Endothelial cell (in vitro differentiated cells): ENCODE results near the gene KRTAP5-5. TPM values are rescaled to one million over a fixed set of nuclear protein-coding genes. Genes with fewer than 3 reads are reported as not detected.
"Not testable (repeated sequence)": the region's sequence is repeated elsewhere in the genome, so short reads cannot be mapped to it uniquely, and the experiment has no call there.

Experiments
- DNase-seq: peaks from one replicate; pipeline ENCODE4 v3.0.0; 2021; ENCODE audit warnings: low spot score
- H3K27ac Mint-ChIP-seq: one replicate; pipeline ENCODE4 v1.8.0; 2021; ENCODE audit warnings: mixed read lengths, inconsistent platforms; ENCODE audit not compliant: unreplicated experiment
- H3K27me3 Mint-ChIP-seq: one replicate; pipeline ENCODE4 v1.8.0; 2021; ENCODE audit warnings: mild to moderate bottlenecking, moderate library complexity, mixed read lengths, inconsistent platforms; ENCODE audit not compliant: unreplicated experiment
- H3K36me3 Mint-ChIP-seq: one replicate; pipeline ENCODE4 v1.8.0; 2021; ENCODE audit warnings: mild to moderate bottlenecking, low read depth, mixed read lengths, inconsistent platforms; ENCODE audit not compliant: unreplicated experiment
- H3K4me1 Mint-ChIP-seq: one replicate; pipeline ENCODE4 v1.8.0; 2021; ENCODE audit warnings: mild to moderate bottlenecking, mixed read lengths, inconsistent platforms; ENCODE audit not compliant: unreplicated experiment
- H3K4me3 Mint-ChIP-seq: one replicate; pipeline ENCODE4 v1.8.0; 2021; ENCODE audit warnings: mild to moderate bottlenecking, mixed read lengths, inconsistent platforms; ENCODE audit not compliant: unreplicated experiment
- H3K9me3 Mint-ChIP-seq: one replicate; pipeline ENCODE4 v1.8.0; 2021; ENCODE audit warnings: mixed read lengths, inconsistent platforms; ENCODE audit not compliant: unreplicated experiment
- total RNA-seq: library from RNA; stranded (reverse); fragmentation: NEBNext Ultra II Directional; extraction: Animal tissue kit (Norgen Biotek cat#: 25700); gene quantifications from one replicate; pipeline ENCODE4 v1.2.1, GENCODE V29; 2021; ENCODE audit not compliant: unreplicated experiment
- TF ChIP-seq, protein P1 (sequence below): fragments of 200-600 bp; sonication (generic); IDR thresholded peaks from one replicate; pipeline ENCODE4 v1.5.0; 2021; ENCODE audit warnings: antibody characterized with exemption; ENCODE audit not compliant: unreplicated experiment

KRTAP5-5 gene
- total RNA-seq, 1 donor from 2014 or later, result not detected

DNA sequence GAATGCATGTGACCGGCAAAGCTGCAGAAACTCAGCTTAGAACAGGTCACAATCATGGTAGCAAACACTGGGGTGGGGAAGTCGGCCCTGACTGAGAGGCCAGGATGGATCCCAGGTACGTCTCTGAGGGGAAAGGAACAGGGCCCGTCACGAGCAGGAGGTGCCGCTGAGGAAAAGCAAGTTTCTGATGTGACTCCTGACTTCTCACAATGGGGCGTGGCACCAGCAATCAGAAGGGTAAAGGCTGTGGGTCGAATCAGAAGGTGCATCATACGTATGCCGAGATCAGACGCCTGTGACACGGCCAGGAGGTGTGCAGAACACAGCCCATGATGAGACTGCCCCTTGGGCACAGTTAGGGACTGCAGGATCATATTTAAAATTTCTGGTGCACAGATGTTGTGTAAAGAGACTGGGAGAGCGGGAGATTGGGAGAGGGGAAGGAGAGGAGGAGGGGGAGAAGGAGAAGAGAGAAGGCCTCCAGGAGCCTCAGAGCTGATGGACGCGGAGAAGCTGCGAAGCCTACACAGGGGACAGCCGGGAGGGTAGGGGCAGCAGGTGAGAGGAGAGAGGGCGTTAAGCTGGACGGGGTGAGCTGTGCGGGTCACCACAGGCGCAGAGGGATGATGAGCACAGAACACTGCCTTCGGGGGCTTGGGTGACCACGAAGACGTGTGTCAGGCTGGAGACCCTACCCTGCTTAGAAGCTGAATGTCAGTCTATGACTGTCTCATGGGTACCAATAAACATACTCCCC is 30.7 kb downstream of the KRTAP5-5 start:
- Mint-ChIP-seq H3K36me3 (no peaks in the 10 kb centered on the region), H3K4me1 (peaks cover 3% of the 10 kb centered on the region), H3K27me3 (peaks cover 5% of the 10 kb centered on the region), H3K9me3 (no peaks in the 10 kb centered on the region), H3K4me3 (no peak overlapping the region), H3K27ac (no peak overlapping the region)
- TF ChIP-seq, protein P1, sequence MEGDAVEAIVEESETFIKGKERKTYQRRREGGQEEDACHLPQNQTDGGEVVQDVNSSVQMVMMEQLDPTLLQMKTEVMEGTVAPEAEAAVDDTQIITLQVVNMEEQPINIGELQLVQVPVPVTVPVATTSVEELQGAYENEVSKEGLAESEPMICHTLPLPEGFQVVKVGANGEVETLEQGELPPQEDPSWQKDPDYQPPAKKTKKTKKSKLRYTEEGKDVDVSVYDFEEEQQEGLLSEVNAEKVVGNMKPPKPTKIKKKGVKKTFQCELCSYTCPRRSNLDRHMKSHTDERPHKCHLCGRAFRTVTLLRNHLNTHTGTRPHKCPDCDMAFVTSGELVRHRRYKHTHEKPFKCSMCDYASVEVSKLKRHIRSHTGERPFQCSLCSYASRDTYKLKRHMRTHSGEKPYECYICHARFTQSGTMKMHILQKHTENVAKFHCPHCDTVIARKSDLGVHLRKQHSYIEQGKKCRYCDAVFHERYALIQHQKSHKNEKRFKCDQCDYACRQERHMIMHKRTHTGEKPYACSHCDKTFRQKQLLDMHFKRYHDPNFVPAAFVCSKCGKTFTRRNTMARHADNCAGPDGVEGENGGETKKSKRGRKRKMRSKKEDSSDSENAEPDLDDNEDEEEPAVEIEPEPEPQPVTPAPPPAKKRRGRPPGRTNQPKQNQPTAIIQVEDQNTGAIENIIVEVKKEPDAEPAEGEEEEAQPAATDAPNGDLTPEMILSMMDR, result no peak
- DNase-seq, result no peak

DNA sequence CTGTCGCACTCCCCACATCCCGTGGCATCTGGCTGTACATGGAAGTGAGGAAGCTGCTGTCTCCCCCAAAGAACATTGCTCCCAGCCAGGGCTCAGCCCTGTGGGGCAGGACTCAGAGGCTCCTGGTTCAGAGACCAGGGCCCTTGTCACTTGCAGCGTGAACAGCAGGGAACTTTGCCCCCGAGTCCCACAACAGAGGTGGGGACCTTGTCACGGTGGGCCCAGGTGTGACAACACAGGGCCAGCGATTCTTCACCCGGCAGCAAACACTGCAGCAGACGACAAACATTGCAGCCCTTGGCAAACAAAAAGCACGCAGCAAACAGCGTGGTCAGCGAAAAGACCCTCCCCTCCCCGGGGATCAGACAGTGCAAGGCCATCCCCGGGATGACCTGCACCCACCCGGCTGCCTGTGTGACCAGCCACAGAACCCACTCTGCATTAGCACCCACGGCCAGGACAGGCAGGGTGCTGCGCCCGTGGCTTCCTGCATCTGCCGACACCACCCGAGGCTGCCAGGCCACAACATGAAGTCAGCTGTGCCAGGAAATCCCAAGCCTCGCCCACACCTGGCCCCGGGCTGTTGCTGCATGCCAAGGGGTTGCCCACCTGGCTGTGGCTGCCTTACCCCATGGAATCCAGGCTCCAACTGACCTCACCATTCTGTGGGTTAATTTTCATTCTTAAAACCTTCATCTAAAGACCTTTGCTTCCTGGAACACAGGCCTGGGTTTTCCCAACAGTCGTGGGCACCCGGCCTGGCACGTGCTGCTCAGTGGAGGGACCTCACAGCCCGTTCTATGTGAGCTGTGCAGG is 32.1 kb downstream of the KRTAP5-5 start:
- not testable (repeated sequence) for H3K27ac Mint-ChIP-seq, H3K4me3 Mint-ChIP-seq, H3K36me3 Mint-ChIP-seq, H3K4me1 Mint-ChIP-seq, H3K27me3 Mint-ChIP-seq, H3K9me3 Mint-ChIP-seq, DNase-seq

DNA sequence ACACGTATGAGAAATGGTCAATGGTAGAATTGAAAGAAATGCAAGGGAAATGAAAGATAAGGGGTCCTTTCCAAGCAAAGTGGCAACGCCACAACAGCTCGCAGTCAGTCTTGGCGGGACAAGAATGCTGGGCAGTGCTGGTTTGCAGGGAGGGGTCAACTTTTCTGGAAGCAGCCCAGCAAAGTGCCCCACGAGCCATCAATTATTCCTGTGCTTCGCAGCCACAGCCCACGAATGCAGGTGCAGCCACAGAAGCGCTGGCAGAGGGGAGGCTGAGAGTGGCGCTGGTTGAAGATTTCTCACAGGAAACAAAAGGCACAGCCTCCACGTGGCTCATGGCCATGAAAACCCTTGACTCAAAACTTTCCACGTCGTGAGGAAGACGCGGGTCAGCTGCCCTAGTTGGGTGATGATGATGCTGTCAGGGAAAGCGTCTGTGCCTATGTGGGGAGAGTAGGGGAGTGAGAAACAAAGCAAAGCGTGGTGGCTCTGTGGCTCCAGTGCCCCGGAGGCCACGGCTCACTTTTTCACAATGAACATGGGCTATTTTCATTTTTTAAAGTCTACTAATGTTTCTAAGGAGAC is 33.2 kb downstream of the KRTAP5-5 start:
- not testable (repeated sequence) for H3K36me3 Mint-ChIP-seq, H3K27me3 Mint-ChIP-seq, H3K4me3 Mint-ChIP-seq, H3K27ac Mint-ChIP-seq, H3K9me3 Mint-ChIP-seq, H3K4me1 Mint-ChIP-seq, DNase-seq

DNA sequence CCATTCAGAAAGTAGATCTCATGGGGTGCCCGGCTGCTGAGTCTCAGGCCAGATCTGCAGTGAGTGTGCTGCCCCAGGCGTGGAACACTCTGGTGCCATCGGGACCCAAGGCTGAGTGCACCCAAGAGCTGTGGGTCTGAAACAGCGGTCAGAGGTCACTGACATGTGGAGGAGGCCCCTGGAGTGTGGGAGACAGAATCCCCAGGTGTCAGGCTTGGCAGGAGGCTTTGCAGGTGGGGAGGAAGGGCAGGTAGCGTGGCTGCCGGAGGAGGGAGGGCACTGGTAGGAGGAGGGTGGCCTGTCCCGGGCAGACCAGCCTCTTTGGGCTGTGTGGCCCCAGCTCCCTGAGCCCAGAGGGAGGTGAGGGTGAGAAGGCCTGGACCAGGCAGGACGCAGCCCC is 35.7 kb downstream of the KRTAP5-5 start:
- H3K4me3 Mint-ChIP-seq, result no peak overlapping the region
- H3K9me3 Mint-ChIP-seq, result no peaks in the 10 kb centered on the region
- TF ChIP-seq, protein P1, result no peak
- H3K27ac Mint-ChIP-seq, result no peak overlapping the region
- DNase-seq, result no peak
- H3K36me3 Mint-ChIP-seq, result no peaks in the 10 kb centered on the region
- H3K27me3 Mint-ChIP-seq, result peaks cover 5% of the 10 kb centered on the region
- H3K4me1 Mint-ChIP-seq, result peaks cover 3% of the 10 kb centered on the region

DNA sequence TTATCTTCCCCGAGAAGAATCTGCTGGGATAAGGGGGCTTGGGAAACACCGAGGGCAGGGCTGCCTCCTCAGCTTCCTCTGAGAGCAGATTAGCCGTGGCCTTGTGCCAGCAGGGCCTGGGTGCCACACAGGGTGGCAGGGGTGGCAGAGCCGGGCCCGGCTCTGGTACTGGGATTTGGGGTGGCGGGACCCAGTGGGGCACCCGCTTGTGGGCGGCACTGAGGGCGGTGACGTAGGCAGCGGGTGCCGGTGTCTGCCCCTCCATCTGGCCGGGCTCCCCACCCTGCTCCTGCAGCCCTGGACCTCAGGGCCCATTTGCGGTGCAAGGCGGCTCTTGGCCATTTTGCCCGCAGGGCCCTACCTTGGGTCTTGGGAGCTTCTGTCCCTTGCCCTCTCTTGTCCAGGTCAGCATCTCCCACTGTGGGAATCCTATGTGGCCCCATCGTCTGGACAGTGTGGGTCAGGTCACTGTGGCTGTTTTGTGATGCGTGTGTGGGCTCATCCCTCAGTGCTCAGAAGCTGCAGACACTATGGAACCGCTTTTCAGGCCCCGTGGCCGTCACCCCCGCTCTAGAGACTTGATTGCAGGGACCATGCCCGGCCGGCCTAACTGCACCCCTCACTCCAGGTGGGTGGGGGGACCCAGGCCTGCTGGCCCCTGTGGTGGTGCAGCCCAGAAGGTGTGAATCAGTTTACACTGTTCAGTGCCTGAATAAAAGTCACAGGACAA is 37.7 kb downstream of the KRTAP5-5 start:
- DNase-seq, result no peak
- Mint-ChIP-seq H3K4me1 (peaks cover 3% of the 10 kb centered on the region), H3K27ac (no peak overlapping the region), H3K36me3 (no peaks in the 10 kb centered on the region), H3K9me3 (no peaks in the 10 kb centered on the region), H3K27me3 (peaks cover 8% of the 10 kb centered on the region), H3K4me3 (no peak overlapping the region)
- TF ChIP-seq, protein P1, result no peak
